ENCODE results near the gene HMCES. TPM values are rescaled to one million over a fixed set of nuclear protein-coding genes. Genes with fewer than 3 reads are reported as not detected.
A peak's percentile ranks its signal among the peaks of the same experiment; 100 is the strongest.

HMCES gene
- total and polyA plus RNA-seq, 2 of the 13 experiments (the other 11 are each of a cell fraction or from before 2014, with no cell fraction given): 16.1 to 37.5 TPM

- TF ChIP-seq MATR3 (CRISPR knock-in tag; IDR thresholded peaks at IDR 0.05) (no peak), ZEB1 (IDR thresholded peaks at IDR 0.05; ENCODE audit: insufficient replicate concordance, low read depth) (no peak), JUNB (CRISPR knock-in tag; IDR thresholded peaks at IDR 0.05; ENCODE audit: borderline replicate concordance) (no peak), HMGXB4 (CRISPR knock-in tag; IDR thresholded peaks at IDR 0.05; ENCODE audit: borderline replicate concordance in 1 of 2, low read depth in 1 of 2) (peak; percentile 86 to 92), ATF3 (CRISPR knock-in tag; IDR thresholded peaks at IDR 0.05) (0 out of 2 replicates have a peak, but pooled peaks have one; percentile 21), NFKB2 (CRISPR knock-in tag; IDR thresholded peaks at IDR 0.05; ENCODE audit: borderline replicate concordance) (peak; percentile 34; the same call in 1 of the 2 replicates), DR1 (CRISPR knock-in tag; IDR thresholded peaks at IDR 0.05) (no peak; the same call in 1 of the 2 replicates), ZNF616 (CRISPR knock-in tag; IDR thresholded peaks at IDR 0.05; ENCODE audit: low read depth) (0 out of 2 replicates have a peak, but pooled peaks have one; percentile 15), MZF1 (CRISPR knock-in tag; IDR thresholded peaks at IDR 0.05; ENCODE audit: borderline replicate concordance) (no peak), ZFP36L1 (CRISPR knock-in tag; IDR thresholded peaks at IDR 0.05) (no peak), NFRKB (IDR thresholded peaks at IDR 0.05) (no peak), CBX1 (IDR thresholded peaks at IDR 0.05; ENCODE audit: low read depth) (no peak), BHLHE40 (IDR thresholded peaks at IDR 0.05; ENCODE audit: low read length) (peak; percentile 49), NFE2L2 (IDR thresholded peaks at IDR 0.05; ENCODE audit: low read length) (no peak), ZNF280B (CRISPR knock-in tag; IDR thresholded peaks at IDR 0.05; ENCODE audit: borderline replicate concordance) (no peak), EHMT2 (IDR thresholded peaks at IDR 0.05; ENCODE audit: borderline replicate concordance, low read depth, low read length) (no peak), TCF7L2 (IDR thresholded peaks at IDR 0.05; ENCODE audit: low read depth, low read length) (no peak), CREB3 (CRISPR knock-in tag; IDR thresholded peaks at IDR 0.05) (no peak), MBD4 (IDR thresholded peaks at IDR 0.05; ENCODE audit: borderline replicate concordance, low read length) (no peak), HNRNPK (IDR thresholded peaks at IDR 0.05; ENCODE audit: low read depth, low read length, poor library complexity, severe bottlenecking) (no peak), ZNF670 (CRISPR knock-in tag; IDR thresholded peaks at IDR 0.05; ENCODE audit: borderline replicate concordance) (no peak; the same call in 1 of the 2 replicates), ZBTB10 (CRISPR knock-in tag; IDR thresholded peaks at IDR 0.05; ENCODE audit: borderline replicate concordance) (no peak)
Measured at GRCh38 chr3:129316248-129317013, 37.8 kb downstream of the HMCES start (continued).
